Cortex of kidney (tissue), 1 donor: Measurements from ENCODE around the gene BMP2K.

Experiments
- DNase-seq: peaks from one replicate; lab custom pipeline; 2025; lab: John Stamatoyannopoulos, UW

Gene BMP2K

DNA sequence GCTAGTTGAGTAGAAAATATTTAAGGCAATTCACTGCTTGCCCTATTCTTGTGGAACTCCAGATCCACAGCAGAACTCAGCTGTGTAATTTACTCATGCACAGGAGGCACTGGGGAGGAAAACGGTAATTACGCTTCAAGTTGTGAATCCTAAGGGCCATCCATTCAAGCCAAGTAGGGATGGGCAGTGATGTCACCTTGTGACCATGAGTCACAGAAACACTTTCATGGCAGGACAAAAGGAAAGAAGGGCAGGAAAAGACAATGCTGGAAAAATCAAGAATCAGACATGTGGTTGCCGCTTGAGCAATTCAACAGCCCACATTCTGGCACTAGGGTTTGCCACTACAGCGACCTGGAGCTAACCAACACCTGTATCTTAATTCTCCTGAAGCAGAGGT lies 161.7 kb downstream of the BMP2K start:
- no peak for DNase-seq

DNA sequence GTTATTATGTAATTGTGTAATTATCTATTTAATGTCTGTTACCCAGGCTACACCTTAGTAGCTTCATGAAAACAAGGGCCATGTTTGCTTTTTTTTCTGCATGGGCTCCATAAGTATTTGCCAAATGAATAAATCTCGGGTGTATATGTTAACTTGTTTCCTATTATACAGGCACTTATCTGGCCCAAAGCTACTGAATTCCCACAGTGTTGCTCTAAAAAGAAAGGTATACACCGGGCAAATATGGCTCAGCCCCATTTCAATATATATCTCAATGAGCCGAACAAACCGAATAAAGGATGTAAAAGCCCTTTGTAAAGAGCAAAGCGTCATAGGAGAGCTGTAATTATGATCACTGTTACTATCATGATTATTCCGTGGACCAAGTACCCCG lies 162.3 kb downstream of the BMP2K start:
- no peak for DNase-seq

DNA sequence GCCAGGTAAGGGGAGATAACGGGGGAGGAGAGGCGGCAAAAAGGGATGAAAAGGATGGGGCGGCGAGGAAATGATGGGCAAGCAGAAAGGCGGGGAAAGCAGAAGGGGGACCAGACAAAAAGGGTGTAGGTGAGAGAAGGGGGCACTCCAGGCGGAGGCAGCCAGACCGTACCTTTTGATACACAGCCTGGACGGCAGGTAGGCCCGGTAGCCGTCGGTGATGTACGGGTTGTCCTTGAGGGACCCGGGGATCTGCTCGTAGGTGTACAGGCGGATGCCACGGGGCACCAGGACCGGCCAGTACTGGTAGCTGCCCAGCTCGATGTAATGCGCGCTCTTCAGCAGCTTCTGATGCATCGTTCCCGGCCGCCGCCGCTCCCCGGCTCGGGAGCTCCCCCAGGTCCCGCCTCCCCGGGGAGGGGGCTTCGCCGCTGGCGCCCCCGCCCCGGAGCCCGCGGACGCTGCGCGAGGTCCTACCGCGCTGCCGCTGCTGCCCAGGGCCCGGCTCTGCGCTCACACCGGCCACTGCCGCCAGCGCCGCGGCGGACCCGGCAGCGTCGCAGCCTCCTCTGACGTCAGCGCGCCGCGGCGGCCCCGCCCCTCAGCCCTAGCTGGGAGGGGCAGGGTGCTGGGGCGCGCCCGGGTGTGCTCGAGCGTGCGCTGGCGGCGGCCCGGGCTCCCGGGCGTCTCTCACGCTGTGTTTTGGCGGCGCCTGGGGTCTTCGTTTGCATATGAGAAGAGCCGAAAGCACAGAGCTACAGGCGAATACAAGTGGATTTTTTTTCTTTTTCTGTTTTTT lies 162.9 kb downstream of the BMP2K start, which contains the start of gene PAQR3:
TSS of gene PAQR3 (minus strand) at position 571 of the 799 bp plus-strand sequence. CDS start at position 357, 214 bp downstream.
- no peak for DNase-seq

DNA sequence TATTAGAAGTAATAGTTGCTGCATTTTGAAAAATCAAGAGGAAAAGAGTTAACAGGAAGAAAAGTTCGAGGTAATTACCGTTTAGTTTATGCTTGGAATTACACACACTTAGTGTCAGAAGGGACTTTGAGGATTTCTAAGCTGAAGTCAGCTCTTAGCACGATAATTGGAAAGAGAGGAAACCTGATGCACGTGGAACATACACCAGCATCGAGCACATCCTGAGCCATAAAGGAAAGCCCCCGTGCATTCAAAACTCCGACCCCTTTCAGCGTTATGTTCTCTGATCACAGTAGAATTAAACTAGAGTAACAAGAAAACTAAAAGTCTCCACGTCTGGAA lies 163.5 kb downstream of the BMP2K start:
- no peak for DNase-seq

- no peak for DNase-seq
These were observed 164.6 kb downstream of the BMP2K start for GRCh38 chr4:78940752-78941151.

DNA sequence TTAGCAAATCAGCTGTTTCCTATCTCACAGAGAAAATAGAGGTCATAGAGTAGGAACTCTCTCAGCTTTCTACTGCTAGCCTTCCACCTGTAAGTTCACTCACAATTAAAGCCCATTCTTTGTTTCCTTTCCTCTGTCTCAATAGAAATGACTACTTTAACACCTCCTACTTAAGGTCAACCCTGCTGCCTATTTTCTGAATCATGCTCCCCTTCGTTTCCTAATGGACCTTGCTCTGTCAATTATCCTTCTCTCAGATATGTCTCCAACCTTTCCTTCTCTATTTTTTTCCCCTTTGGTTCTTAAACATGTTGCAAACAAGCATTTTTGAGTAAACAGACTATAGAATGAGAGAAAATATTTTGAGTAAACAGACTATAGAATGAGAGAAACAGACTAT lies 168.2 kb downstream of the BMP2K start:
- no peak for DNase-seq

DNA sequence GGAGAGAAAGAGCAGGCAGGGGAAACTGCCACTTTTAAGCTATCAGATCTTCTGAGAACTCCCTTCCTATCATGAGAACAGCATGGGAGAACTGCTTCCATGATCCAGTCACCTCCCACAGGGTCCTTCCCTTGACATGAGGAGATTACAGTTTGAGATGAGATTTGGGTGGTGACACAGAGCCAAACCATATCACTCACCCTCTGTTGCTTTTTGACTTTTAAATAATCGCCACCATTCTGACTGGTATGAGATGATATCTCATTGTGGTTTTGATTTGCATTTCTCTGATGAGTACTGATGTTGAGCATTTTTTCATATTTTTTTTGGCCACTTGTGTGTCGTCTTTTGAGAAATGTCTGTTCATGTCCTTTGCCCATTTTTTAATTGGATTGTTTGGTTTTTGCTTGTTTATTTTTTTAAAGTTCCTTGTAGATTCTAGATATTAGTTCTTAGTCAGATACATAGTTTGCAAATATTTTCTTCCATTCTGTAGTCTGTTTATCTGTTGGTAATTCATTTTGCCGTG lies 169.6 kb downstream of the BMP2K start:
- DNase-seq = no peak

- DNase-seq = no peak
These were observed 173.6 kb downstream of the BMP2K start for GRCh38 chr4:78949735-78950134.

- no peak for DNase-seq
These were observed 175.8 kb downstream of the BMP2K start for GRCh38 chr4:78951862-78952472.

GRCh38 chr4:78953231-78953630 lies 177.1 kb downstream of the BMP2K start:
- no peak for DNase-seq

DNA sequence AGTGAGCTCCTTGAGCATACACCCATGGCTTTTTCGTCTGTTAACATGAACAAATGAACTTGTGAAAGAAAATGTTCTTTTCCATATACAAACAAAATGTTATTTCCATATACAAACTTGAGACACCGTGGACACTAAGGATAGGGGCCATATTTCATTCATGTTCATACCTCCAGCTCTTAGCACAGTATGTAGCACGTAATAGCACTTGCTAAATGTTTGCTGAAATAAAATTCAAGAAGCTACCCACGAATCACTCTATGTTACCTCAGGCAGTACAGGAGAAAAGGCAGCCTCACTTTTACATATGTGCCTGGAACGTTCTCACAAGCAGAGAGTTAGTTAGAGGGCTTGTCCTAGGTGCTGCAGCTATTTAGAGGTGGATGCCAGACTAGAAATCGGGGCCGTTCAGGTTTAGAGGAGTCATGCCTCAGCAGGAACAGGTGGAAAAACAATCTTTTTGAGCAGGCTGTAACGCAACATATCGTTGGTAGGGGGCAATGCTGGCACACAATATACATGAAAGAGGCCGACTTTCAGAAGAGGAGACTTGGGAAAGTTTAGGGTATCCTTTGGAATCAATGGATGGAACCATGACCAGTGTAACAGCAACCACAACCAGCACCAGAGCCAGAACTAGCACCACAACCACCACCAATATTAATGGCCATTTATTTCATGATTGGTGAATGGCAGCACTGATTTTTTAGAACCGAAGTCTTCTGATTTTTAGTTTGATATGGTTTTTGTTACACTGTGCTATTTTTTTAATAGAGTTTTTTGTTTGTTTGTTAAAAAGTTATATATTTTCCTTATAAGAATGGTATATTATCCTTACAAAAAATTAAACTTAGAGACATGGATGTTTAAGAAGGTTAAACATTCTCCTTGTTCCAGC lies 177.9 kb downstream of the BMP2K start:
- DNase-seq = no peak

GRCh38 chr4:78956975-78957374 lies 180.8 kb downstream of the BMP2K start:
- no peak for DNase-seq

GRCh38 chr4:78960926-78961325 lies 184.8 kb downstream of the BMP2K start:
- DNase-seq = no peak
